ENCODE measurements around the gene SLC25A27.
A peak's percentile ranks its signal among the peaks of the same experiment; 100 is the strongest.

SLC25A27 gene

DNA sequence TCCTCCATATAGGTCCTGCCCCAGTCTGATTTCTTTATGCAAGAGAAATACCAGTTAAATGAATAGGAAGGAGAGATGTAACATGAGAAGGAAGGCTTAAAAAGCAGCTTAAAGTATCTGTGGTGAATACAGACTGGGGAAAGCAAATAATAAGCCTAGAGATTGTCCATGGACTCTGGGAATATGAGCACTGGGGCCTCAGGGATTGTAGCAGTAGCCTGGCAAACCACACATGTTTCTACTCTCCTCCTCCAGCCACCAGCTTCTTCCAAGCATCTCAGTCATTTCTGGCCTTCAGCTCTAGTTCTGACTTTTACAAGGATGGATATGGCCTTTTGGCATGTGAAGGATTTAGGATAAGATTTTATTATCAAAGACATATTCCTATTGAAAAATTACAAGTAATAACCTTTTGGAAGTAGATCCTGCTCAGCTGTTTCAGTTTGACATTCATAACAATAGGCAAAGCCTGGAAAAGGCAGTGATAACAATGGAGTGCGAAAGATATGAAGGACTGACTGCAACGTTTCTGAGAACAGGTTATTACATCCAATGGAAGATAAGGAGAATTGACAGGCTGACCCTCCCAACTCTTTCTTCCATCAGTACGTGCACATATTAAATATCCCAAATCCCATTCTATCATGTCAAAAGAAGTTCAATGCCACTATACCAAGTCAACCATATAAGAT, 41.8 kb upstream of the SLC25A27 start:
- Histone ChIP-seq H3K27ac (ENCODE audit: low read length) (no peak overlapping the region), H2AFZ (ENCODE audit: low read depth, low read length) (no peak overlapping the region), H4K20me1 (ENCODE audit: insufficient read depth, low read length) (no peaks in the 10 kb centered on the region), H3K27me3 (ENCODE audit: low read depth, low read length) (no peaks in the 10 kb centered on the region), H3K9ac (ENCODE audit: low read length) (no peak overlapping the region), H3K9me3 (ENCODE audit: insufficient read depth, low read length) (no peaks in the 10 kb centered on the region), H3K79me2 (ENCODE audit: low read length) (no peaks in the 10 kb centered on the region), H3K36me3 (replicated peaks; ENCODE audit: low read depth, low read length) (no peaks in the 10 kb centered on the region), H3K4me3 (ENCODE audit: low read length) (no peak overlapping the region), H3K4me1 (ENCODE audit: low read length) (no peaks in the 10 kb centered on the region), H3K4me2 (ENCODE audit: low read length) (no peak overlapping the region)
- no peak for TF ChIP-seq EZH2phosphoT487 (IDR thresholded peaks at IDR 0.05; ENCODE audit: low read depth)
- TF ChIP-seq, protein P1, sequence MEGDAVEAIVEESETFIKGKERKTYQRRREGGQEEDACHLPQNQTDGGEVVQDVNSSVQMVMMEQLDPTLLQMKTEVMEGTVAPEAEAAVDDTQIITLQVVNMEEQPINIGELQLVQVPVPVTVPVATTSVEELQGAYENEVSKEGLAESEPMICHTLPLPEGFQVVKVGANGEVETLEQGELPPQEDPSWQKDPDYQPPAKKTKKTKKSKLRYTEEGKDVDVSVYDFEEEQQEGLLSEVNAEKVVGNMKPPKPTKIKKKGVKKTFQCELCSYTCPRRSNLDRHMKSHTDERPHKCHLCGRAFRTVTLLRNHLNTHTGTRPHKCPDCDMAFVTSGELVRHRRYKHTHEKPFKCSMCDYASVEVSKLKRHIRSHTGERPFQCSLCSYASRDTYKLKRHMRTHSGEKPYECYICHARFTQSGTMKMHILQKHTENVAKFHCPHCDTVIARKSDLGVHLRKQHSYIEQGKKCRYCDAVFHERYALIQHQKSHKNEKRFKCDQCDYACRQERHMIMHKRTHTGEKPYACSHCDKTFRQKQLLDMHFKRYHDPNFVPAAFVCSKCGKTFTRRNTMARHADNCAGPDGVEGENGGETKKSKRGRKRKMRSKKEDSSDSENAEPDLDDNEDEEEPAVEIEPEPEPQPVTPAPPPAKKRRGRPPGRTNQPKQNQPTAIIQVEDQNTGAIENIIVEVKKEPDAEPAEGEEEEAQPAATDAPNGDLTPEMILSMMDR (IDR thresholded peaks at IDR 0.05; ENCODE audit: low read depth, low read length): no peak

DNA sequence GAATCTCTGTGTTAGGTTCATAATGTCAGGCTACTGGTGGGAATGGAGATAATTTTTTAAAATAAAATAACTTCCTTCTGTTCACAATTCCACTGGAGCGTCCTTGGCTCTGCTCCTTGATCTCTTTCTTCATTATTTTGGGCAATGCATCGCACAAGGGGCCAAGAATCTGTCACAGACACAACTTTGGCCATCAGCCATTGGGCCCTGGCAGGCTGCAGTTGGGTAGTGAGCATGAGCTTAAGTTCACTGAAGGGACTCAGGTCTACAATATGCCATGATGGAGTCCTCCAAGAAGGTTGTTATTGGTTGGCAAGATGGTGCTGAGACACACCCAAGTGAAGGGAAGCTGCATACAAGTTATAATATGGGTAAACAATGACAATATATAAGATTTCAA, 40.1 kb upstream of the SLC25A27 start:
- Histone ChIP-seq H3K4me1 (ENCODE audit: low read length) (no peaks in the 10 kb centered on the region), H3K79me2 (ENCODE audit: low read length) (no peaks in the 10 kb centered on the region), H3K36me3 (replicated peaks; ENCODE audit: low read depth, low read length) (no peaks in the 10 kb centered on the region), H2AFZ (ENCODE audit: low read depth, low read length) (no peak overlapping the region), H3K9me3 (ENCODE audit: insufficient read depth, low read length) (no peaks in the 10 kb centered on the region), H3K27me3 (ENCODE audit: low read depth, low read length) (no peaks in the 10 kb centered on the region), H3K27ac (ENCODE audit: low read length) (no peak overlapping the region), H3K4me2 (ENCODE audit: low read length) (no peak overlapping the region), H3K9ac (ENCODE audit: low read length) (no peak overlapping the region), H4K20me1 (ENCODE audit: insufficient read depth, low read length) (no peaks in the 10 kb centered on the region), H3K4me3 (ENCODE audit: low read length) (no peak overlapping the region)
- no peak for TF ChIP-seq EZH2phosphoT487 (IDR thresholded peaks at IDR 0.05; ENCODE audit: low read depth)
- TF ChIP-seq, protein P1 (IDR thresholded peaks at IDR 0.05; ENCODE audit: low read depth, low read length): no peak

DNA sequence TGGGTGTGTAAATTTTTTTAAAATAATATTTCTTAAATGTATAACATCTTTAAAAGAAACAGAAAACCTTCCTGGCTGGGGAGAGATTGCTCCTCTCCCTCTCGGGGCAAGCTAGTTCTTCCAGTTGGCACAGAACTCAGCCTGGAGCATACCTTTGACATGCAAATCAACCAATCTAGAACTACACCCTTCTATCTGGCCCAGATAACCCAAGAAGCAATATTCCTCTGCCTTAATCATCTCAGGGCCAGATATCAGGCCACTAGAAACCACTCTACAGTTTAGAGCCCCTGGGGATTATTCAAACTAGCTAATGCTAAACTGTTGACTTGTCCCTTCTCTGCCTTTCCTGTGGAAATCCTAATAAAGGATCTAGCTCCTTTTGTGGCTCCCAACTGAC, 34.0 kb upstream of the SLC25A27 start:
- peaks cover 17% of the 10 kb centered on the region for H3K27me3 ChIP-seq (ENCODE audit: low read depth, low read length)
- H3K36me3 ChIP-seq (replicated peaks; ENCODE audit: low read depth, low read length): no peaks in the 10 kb centered on the region
- TF ChIP-seq, protein P1 (IDR thresholded peaks at IDR 0.05; ENCODE audit: low read depth, low read length): no peak
- no peak for TF ChIP-seq EZH2phosphoT487 (IDR thresholded peaks at IDR 0.05; ENCODE audit: low read depth)
- no peaks in the 10 kb centered on the region for H4K20me1 ChIP-seq (ENCODE audit: insufficient read depth, low read length)
- no peak overlapping the region for H3K4me2 ChIP-seq (ENCODE audit: low read length)
- H3K9me3 ChIP-seq (ENCODE audit: insufficient read depth, low read length): no peaks in the 10 kb centered on the region
- no peak overlapping the region for H2AFZ ChIP-seq (ENCODE audit: low read depth, low read length)
- no peaks in the 10 kb centered on the region for H3K4me1 ChIP-seq (ENCODE audit: low read length)
- no peaks in the 10 kb centered on the region for H3K79me2 ChIP-seq (ENCODE audit: low read length)
- H3K27ac ChIP-seq (ENCODE audit: low read length): no peak overlapping the region
- no peak overlapping the region for H3K4me3 ChIP-seq (ENCODE audit: low read length)
- no peak overlapping the region for H3K9ac ChIP-seq (ENCODE audit: low read length)

DNA sequence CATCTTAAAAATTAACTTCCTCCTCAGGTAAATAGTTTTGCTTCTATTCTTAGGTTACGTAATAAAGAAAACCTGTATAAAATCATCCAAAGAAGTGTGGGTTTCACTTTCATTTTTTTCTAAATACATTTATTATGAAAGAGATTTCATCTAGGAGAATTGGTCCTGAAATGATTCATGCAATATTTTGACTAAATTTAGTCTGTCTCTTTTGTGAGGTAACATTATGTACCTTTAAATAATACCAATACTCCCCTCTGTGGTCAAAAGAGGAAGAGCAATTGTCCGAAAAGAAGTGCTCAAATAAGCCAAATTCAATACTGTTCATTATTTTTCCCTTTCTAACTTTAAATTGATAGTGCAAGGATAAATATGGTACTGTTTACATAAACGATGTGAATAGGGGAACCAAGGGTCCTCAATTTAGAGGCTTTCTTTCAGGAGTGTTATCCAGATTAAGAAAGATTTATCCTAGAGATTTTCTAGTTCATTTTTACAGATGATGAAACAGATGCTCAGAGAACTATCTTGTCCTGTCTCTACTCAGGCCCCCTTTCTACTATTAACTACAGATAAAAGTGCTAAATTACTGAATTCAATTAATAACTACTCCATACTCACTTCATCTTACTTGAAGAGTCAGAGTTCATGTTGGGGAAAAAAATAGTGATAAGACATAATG, 26.4 kb upstream of the SLC25A27 start:
- peaks cover 9% of the 10 kb centered on the region for H3K4me1 ChIP-seq (ENCODE audit: low read length)
- no peak overlapping the region for H2AFZ ChIP-seq (ENCODE audit: low read depth, low read length)
- H3K9ac ChIP-seq (ENCODE audit: low read length): peak overlapping the region; percentile 0; the same call in 1 of the 2 replicates
- H3K27me3 ChIP-seq (ENCODE audit: low read depth, low read length): 0 out of 2 replicates have a peak, but pooled peaks cover 8% of the 10 kb centered on the region
- TF ChIP-seq EZH2phosphoT487 (IDR thresholded peaks at IDR 0.05; ENCODE audit: low read depth): no peak
- TF ChIP-seq, protein P1 (IDR thresholded peaks at IDR 0.05; ENCODE audit: low read depth, low read length): peak; percentile 86
- H3K27ac ChIP-seq (ENCODE audit: low read length): no peak overlapping the region
- no peaks in the 10 kb centered on the region for H4K20me1 ChIP-seq (ENCODE audit: insufficient read depth, low read length)
- no peaks in the 10 kb centered on the region for H3K9me3 ChIP-seq (ENCODE audit: insufficient read depth, low read length)
- peak overlapping the region; percentile 52 for H3K4me3 ChIP-seq (ENCODE audit: low read length)
- no peaks in the 10 kb centered on the region for H3K36me3 ChIP-seq (replicated peaks; ENCODE audit: low read depth, low read length)
- no peaks in the 10 kb centered on the region for H3K79me2 ChIP-seq (ENCODE audit: low read length)
- peak overlapping the region; percentile 68 for H3K4me2 ChIP-seq (ENCODE audit: low read length)
